GM21390 (cell line): ENCODE data around the gene SETDB2.

Source experiments
- ATAC-seq: cut with Tn5 transposase; IDR thresholded peaks from one replicate; pipeline ENCODE4 v1.9.1; 2021; ENCODE audit not compliant: unreplicated experiment

SETDB2 gene

GRCh38 chr13:49528161-49528560 is 84.1 kb downstream of the SETDB2 start:
- ATAC-seq, result no peak

- peak; percentile 78 for ATAC-seq
These were observed 86.4 kb downstream of the SETDB2 start for GRCh38 chr13:49530457-49530856.

- no peak for ATAC-seq
These were observed 88.5 kb downstream of the SETDB2 start for GRCh38 chr13:49532593-49532992.

DNA sequence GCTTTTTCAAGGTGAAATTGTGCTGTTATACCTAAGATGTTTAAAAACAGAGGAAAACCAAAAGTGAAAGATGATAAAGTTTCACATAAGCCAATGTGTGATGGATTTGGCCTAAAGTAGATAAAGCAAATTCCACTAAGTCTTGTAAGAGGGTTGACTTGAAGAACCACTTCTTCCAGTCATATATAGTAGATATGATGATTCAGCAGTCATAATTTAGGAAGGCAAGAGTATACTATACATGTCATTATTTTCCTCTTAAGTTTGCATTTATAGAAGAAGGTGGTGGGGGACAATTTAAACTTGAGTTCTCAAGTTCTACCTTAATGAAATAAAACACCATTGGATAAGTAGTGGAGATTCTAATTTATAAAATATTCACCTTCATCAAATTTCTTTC is 88.9 kb downstream of the SETDB2 start:
- ATAC-seq, result no peak

DNA sequence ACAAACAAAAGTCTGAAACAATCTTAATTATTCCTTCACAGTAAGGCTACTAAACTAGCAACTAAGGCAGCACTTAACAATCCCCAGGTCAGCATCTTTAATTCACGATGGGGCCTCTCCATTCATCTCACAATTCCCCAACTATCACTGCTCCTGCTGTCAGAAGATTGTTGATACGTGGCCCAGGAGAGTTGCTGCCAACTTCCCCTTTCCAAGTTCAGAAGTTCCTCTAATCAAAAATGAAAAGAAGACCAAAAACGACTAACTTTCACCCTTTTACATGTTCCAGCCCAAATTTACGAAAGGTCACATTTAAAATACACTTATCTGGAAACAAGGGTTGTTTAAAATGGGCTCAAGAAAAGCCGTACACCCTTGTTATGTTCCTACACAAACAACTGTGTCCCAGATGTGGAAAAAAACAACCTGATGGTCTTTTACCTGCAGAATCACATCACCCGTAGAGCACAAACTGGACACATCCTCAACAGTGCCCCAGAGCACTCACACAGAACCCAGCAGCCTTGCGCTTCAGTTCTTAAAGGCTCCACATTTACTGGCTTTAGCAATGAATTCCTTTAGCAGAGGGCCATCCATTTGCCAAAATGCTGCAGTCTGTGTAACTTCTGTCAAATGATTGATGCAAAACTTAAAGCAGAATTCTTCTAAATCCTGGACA is 89.7 kb downstream of the SETDB2 start:
- no peak for ATAC-seq

- ATAC-seq, result no peak
These were observed 92.2 kb downstream of the SETDB2 start for GRCh38 chr13:49536144-49536873.

GRCh38 chr13:49538404-49538803 is 94.3 kb downstream of the SETDB2 start:
- ATAC-seq, result no peak

DNA sequence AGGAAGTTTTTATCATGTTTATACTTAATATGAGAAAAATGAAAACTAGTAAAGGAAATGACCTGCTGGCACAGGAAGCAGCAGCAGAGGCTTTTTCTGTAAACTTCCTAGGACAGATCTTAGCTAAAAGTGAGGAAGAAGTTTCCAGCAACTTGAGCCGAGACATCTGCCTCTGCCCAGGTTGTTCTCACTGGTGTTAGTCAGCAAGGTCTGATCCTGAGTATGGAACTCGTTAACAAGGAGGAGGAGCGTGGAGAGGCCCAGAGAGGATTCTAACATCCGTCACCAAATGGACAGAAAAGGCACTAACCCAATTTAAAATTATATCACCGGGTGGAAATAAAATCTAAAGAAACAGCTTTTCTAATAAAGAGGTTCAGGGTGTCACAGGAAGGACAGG is 95.2 kb downstream of the SETDB2 start:
- ATAC-seq, result no peak

GRCh38 chr13:49539746-49540145 is 95.7 kb downstream of the SETDB2 start:
- no peak for ATAC-seq

GRCh38 chr13:49540552-49540951 is 96.5 kb downstream of the SETDB2 start:
- peak; percentile 54 for ATAC-seq

DNA sequence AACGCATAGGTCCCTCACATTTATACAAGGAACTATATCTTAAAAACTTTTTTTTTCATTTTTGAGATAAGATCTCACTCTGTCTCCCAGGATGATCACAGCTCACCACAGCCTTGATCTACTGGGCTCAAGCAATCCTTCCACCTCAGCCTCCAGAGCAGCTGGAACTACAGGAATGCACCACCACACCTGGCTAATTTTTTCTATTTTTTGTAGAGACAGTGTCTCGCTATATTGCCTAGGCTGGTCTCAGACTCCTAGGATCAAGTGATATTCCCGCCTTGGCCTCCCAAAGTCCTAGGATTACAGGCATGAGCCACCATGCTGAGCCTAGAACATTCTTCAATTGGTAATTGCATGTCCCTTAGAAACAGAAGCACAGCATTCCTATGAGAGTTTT is 99.6 kb downstream of the SETDB2 start:
- ATAC-seq, result no peak
